ENCODE data around the gene LSM4.

Gene LSM4

GRCh38 chr19:18317961-18318800 lies 4.7 kb downstream of the LSM4 start:
- in situ Hi-C loops (cut with MboI; ENCODE audit: low pct_unique_long_range_greater_than_20kb, low sequenced_read_pairs), result no loop called here
- DNase-seq, result peak; percentile 89

DNA sequence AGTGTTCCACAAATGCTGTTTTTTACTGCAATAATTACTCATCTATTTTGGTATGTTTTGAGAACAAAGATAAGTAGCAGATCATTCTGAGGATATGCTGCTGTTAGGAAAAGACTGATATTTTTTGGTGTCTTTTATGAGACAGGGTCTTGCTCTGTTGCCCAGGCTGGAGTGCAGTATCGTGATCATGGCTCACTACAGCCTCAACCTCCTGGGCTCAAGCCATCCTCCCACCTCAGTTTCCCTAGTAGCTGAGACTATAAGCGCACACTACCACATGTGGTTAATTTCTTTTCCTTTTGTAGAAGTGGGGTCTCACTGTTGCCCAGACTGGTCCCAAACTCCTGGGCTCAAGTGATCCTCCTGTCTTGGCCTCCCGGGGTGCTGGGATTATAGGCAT lies 9.5 kb downstream of the LSM4 start:
- no peak for DNase-seq
- in situ Hi-C loops (cut with MboI; ENCODE audit: low pct_unique_long_range_greater_than_20kb, low sequenced_read_pairs), result no loop called here

DNA sequence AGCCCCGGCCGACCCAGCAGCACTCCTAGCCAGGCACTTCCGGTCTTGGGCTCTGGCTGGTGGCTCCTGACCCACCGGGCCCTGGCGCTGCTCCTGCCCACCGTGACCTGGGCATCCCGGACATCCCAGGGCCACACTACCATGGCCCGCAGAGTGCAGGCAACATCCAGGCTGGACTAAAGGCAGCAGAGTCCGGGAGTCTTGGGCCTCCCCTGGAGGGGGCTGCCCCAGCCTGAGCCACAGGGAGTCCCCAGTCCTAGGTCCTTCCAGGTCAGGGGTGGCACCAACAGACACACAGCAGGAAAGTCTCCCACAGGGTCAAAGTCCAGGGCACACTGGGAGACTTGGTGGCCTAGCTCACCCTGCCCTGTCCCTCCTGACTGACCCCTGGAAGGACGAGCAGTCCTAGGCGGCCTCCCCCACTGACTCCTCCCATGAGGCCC lies 10.8 kb downstream of the LSM4 start:
- no peak for DNase-seq
- in situ Hi-C loops (cut with MboI; ENCODE audit: low pct_unique_long_range_greater_than_20kb, low sequenced_read_pairs), result no loop called here

GRCh38 chr19:18311502-18312091 lies 11.3 kb downstream of the LSM4 start:
- DNase-seq, result no peak
- in situ Hi-C loops (cut with MboI; ENCODE audit: low pct_unique_long_range_greater_than_20kb, low sequenced_read_pairs), result no loop called here

DNA sequence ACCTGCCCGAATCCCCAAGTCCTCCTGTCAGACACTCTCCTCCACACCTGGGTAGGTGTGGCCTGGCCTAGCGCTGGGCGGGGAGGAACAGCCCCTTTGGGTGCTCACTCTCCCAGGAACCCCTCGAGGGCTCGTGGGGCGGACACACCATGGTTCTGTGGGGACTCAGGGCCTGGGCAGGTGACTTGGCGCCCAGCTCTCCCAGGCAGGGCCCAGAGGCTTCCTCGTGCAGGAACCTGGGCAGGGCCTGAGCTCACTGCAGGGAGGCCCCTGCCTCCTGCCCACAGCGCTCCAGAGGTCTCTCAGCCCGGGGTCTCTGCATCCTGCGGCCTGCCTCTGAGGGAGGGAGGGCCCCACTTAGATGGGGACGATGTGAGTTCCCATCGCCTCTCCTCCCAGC lies 11.9 kb downstream of the LSM4 start:
- in situ Hi-C loops (cut with MboI; ENCODE audit: low pct_unique_long_range_greater_than_20kb, low sequenced_read_pairs), result no loop called here

DNA sequence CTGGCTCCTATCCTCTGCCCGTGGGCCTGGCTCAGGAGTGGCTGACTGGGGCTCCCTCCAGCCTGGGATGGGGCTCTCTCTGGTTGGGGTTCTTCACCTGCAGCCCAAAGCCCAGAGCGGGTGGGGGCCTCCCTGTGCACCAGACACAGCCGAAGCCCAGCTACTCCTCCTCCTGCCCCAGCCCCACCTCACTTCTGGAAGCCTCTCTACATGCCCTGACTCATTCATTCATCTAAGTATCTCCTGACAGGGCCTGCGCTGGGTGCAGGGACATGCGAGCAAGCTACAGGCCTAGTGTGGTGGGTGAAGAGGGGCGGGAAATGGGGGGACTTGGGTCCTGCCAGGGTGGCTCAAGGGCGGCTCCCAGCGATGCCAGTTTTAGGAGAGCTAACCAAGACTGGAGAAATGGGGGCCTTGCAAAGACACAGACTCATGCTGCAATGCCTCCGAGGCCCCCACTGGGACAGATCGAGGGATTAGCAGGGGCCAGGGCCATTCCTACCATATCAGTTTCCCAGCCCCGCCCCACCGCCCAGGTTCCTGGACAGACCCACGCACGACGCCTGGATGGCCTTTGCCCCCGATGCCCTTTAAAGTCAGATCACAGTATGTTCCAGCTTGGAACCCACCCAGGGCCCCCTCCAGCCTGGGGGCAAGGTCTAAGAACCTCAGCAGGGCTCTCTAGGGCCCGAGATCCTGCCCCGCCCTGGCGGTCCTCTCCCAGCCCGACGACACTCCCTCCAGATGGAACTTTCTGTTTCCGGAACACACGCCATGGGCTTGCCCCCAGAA lies 12.6 kb downstream of the LSM4 start:
- in situ Hi-C loops (cut with MboI; ENCODE audit: low pct_unique_long_range_greater_than_20kb, low sequenced_read_pairs), result no loop called here

More for the DNA sequence above, 11.9 kb downstream of the LSM4 start:
- DNase-seq, result no peak

GRCh38 chr19:18309525-18310064 lies 13.3 kb downstream of the LSM4 start:
- no peak for DNase-seq
- in situ Hi-C loops (cut with MboI; ENCODE audit: low pct_unique_long_range_greater_than_20kb, low sequenced_read_pairs), result no loop called here

More for the DNA sequence above, 12.6 kb downstream of the LSM4 start:
- DNase-seq, result no peak

DNA sequence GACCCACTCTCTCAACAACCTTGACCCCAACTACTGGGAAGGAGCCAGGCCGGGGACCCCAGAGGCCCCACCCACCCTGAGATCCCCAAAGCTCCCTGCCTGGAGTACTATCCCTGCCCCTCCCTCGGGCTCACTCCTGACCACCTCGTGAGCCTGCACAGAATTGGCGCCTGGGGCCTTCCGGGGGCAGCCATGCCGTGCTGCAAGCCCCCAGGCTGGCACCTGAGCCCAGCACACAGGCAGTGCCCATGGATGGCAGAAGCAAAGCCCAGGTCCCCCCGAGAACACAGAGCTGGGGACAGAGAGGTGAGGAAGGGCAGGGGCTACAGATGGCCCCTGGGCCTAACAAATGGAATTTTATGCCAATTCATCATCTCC lies 13.9 kb downstream of the LSM4 start:
- in situ Hi-C loops (cut with MboI; ENCODE audit: low pct_unique_long_range_greater_than_20kb, low sequenced_read_pairs), result no loop called here
- no peak for DNase-seq

DNA sequence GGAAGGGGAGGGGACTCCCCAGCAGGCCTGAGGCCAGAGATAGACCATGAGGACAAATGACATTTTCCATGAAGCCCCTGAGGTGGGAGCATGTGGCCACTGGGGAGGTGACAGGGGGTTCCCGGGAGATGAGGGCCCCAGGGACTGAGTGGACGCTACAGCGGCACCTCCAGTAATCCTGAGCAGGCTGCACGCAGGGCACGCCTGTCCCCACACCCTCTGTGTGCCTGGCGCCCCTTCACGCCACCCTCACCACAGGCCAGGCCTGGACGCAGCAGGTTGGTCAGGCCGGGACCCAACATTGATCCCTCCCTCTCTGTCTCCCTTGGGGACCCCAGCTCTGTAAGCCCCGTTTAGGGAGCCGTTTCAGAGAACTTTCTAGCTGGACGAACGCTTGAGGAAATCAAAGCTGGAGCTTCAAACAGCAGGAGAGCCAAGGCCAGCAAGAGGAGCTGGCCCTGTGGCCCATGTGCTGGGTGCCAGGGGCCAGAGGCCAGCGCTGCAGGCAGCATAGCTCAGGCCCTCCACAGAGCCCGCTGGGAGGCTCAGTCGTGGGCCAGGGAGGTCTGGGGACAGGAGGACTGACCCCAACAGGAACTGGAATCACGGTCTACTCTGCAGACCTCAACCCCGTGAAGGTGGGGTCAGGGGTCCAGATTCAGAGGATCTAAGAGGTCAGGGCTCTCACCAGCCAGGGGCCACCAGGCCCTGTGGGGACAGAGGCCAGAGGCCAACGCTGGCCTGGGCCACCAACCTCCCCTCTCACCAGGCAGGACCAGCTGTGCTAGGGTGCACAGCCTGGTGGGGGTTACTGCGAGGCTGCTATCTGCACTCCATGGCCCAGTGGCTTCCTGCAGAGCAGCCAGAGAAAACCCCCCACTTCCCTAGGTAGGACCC lies 14.6 kb downstream of the LSM4 start:
- in situ Hi-C loops (cut with MboI; ENCODE audit: low pct_unique_long_range_greater_than_20kb, low sequenced_read_pairs), result no loop called here
- no peak for DNase-seq

- DNase-seq, result no peak
- in situ Hi-C loops (cut with MboI; ENCODE audit: low pct_unique_long_range_greater_than_20kb, low sequenced_read_pairs), result no loop called here
These were observed 15.6 kb downstream of the LSM4 start for GRCh38 chr19:18307271-18307681.

DNA sequence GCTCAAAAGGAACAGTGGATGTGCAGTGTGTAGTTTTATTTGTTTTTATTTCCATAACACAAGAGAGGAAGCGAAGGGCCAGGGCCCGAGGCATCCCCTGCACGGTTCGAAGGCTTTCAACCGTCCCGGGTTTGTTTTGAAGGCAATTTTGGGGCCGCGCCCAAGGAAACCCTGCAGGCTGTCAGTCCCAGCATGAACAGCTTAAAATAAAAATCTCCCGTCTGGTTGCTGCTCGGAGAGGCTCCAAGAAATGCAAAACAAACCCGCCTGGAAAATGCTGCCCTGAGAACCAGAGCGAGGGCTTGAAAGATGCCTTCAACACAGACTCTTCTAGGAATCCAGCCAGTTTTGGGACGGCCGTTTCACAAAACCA lies 16.0 kb downstream of the LSM4 start:
- in situ Hi-C loops (cut with MboI; ENCODE audit: low pct_unique_long_range_greater_than_20kb, low sequenced_read_pairs), result no loop called here
- DNase-seq, result no peak

DNA sequence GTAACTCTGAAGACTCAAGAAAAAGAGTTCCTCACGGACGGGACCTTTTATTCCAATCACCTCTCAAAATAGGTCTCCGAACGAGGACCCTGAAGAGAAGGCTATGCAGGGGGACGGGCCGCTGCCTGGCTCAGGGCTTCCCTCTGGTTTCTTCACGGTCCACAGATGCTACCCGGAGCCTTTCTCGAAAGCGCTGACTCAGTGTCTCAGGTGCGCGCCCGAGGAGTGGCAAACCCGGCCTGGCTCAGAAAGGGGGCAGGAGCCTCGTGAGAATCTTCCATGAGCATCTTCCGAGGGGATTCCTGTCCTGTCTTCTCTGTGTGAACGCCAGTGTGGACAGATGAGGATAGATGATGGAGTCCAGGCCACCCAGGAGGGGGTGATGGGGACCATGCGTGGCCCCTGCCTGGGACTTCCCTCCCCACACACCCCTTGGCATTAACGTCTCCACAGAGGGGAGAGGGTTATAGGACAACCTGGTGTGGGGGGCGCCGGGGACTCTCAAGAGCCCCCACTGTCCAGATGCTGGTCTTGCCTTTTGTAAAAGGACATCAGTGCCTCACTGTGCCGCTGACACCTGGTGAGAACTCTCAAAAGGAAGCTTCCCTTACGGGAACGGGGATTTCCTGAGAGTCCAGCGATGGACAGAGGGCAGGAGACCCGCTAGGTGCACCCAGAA lies 16.5 kb downstream of the LSM4 start:
- no peak for DNase-seq
- in situ Hi-C loops (cut with MboI; ENCODE audit: low pct_unique_long_range_greater_than_20kb, low sequenced_read_pairs), result no loop called here

DNA sequence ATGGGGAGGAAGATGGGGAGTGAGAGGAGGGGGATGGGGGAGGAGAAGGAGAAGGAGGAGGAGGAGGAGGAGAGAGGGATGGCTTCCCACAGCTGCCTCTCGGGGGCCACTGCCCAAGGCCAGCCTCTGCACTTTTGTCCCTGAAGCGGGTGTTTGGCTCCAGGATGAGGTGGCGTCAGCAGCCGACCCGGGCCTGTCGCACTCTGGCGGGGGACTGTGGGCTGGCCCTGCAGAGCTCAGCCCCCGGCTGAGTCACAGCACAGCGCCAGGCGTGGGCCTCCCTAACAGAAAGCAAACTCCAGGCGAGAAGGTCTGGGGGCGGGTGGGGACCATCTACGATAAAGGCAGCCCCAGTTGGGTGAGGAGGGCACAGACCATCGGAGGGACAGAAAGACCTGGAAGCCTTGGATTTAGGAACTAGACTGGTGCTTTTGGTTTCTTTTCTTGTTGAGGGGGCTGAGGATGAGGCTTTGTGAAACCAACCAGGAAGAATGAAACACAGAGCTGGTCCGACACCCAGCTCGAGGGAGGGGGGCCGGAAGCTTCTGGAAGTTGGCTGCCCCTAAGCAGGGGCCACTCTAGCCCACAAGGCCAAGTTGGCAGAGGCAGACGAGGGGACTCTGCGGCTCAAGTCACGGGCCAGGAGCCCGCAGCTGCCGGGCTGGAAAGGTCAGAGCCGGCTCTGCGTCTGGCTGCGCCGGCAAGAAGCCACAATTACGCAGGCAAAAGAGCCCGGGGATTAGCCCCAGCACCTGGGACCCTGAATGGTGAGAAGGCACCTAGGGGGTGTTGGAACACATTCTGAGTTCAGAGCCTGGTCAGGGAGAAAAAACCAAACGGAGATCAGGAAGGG lies 18.2 kb downstream of the LSM4 start:
- peak; percentile 79 for DNase-seq
- in situ Hi-C loops (cut with MboI; ENCODE audit: low pct_unique_long_range_greater_than_20kb, low sequenced_read_pairs), result no loop called here

- in situ Hi-C loops (cut with MboI; ENCODE audit: low pct_unique_long_range_greater_than_20kb, low sequenced_read_pairs), result no loop called here
- DNase-seq, result peak; percentile 24
These were observed 18.7 kb downstream of the LSM4 start for GRCh38 chr19:18304208-18304457.

DNA sequence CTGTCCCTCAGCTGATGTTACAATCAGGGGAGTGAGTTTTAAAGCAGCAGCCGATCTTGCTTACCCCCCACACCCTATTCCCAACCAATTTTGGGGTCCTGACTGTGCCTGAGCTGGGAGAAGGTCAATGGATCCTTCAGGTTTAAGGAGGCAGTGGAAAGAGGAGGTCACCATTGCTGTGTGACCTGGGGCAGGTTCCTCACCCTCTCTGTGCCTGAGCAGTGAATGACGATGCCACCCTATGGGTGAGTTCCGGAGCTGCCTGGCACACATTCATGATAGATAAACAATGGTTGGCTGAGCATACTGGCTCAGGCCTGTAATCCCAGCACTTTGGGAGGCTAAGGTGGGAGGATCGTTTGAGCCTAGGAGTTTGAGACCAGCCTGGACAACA lies 21.2 kb downstream of the LSM4 start:
- in situ Hi-C loops (cut with MboI; ENCODE audit: low pct_unique_long_range_greater_than_20kb, low sequenced_read_pairs), result no loop called here

GRCh38 chr19:18300930-18301717 lies 21.8 kb downstream of the LSM4 start:
- in situ Hi-C loops (cut with MboI; ENCODE audit: low pct_unique_long_range_greater_than_20kb, low sequenced_read_pairs), result no loop called here
- no peak for DNase-seq

More for the DNA sequence above, 21.2 kb downstream of the LSM4 start:
- DNase-seq, result no peak

DNA sequence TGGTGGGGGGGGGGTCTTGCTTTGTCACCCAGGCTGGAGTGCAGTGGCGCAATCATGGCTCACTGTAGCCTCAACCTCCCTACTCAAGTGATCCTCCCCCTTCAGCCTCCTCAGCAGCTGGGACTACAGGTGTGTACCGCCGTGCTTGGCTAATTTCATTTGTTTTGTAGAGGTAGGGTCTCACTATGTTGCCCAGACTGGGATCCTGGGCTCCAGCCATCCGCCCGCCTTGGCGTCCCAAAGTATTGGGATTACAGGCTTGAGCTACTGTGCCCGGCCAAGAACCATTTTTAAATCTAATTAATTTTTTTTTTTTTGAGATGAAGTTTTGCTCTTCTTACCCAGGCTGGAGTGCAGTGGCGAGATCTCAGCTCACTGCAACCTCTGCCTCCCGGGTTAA lies 23.2 kb downstream of the LSM4 start:
- in situ Hi-C loops (cut with MboI; ENCODE audit: low pct_unique_long_range_greater_than_20kb, low sequenced_read_pairs), result no loop called here
- no peak for DNase-seq
